GM19324 (cell line): ENCODE results near the gene RTKN.
"Not testable (repeated sequence)": the region's sequence is repeated elsewhere in the genome, so short reads cannot be mapped to it uniquely, and the experiment has no call there.

ENCODE experiments used
- ATAC-seq: cut with Tn5 transposase; IDR thresholded peaks from one replicate; pipeline ENCODE4 v1.9.1; 2021; ENCODE audit warnings: mild to moderate bottlenecking, moderate library complexity; ENCODE audit not compliant: unreplicated experiment, low FRiP score

Gene RTKN

GRCh38 chr2:74461187-74462053 is 19.7 kb upstream of the RTKN start:
- ATAC-seq, result no peak

- ATAC-seq, result not testable (repeated sequence)
Measured at GRCh38 chr2:74460187-74460586, 18.4 kb upstream of the RTKN start.

GRCh38 chr2:74459503-74460118 is 17.9 kb upstream of the RTKN start:
- not testable (repeated sequence) for ATAC-seq

GRCh38 chr2:74458938-74459363 is 17.2 kb upstream of the RTKN start:
- no peak for ATAC-seq

GRCh38 chr2:74458132-74458937 is 16.6 kb upstream of the RTKN start, which contains the start of gene WBP1:
Gene WBP1 (plus strand): TSS chr2:74458438. CDS start chr2:74458603, 165 bp downstream.
- peak; percentile 86 for ATAC-seq

GRCh38 chr2:74457549-74458131 is 15.9 kb upstream of the RTKN start:
- ATAC-seq, result peak; percentile 29

- ATAC-seq, result no peak
Measured at GRCh38 chr2:74457129-74457548, 15.4 kb upstream of the RTKN start.

GRCh38 chr2:74454654-74455511 is 13.1 kb upstream of the RTKN start, which contains the start of gene INO80B:
Gene INO80B (plus strand): TSS chr2:74455087. CDS start chr2:74455117, 30 bp downstream.
- ATAC-seq, result peak; percentile 50

GRCh38 chr2:74450570-74451190 is 8.9 kb upstream of the RTKN start:
- no peak for ATAC-seq

- no peak for ATAC-seq
Measured at GRCh38 chr2:74448771-74449170, 7.0 kb upstream of the RTKN start.

- ATAC-seq, result no peak
Measured at GRCh38 chr2:74447230-74447999, 5.7 kb upstream of the RTKN start.

GRCh38 chr2:74444498-74445318 is 3.0 kb upstream of the RTKN start:
- no peak for ATAC-seq

GRCh38 chr2:74442483-74443297 is 953 bp upstream of the RTKN start:
- ATAC-seq, result not testable (repeated sequence)

GRCh38 chr2:74441170-74441689 is 507 bp downstream of the RTKN start:
- no peak for ATAC-seq

- ATAC-seq, result peak; percentile 73
Measured at GRCh38 chr2:74440378-74441169, 1.2 kb downstream of the RTKN start.
